A549 (cell line): Measurements from ENCODE around the gene CCDC12. TPM values are rescaled to one million over a fixed set of nuclear protein-coding genes. Genes with fewer than 3 reads are reported as not detected.

Experiments
- ATAC-seq, 2 experiments: fragments of 200-7000 bp in 1 of 2; fragments of >200 bp in 1 of 2; cut with Nextera tagmentation in 1 of 2; cut with Tn5 transposase in 1 of 2; 3 replicates each; pipeline versions ENCODE4 v1.8.0 to v1.9.1; 2018 to 2020; ENCODE audit warnings: mild to moderate bottlenecking in 1 of 2, moderate library complexity in 1 of 2
- CTCF ChIA-PET: fragments of 300-600 bp; sonication (Branson Sonifier 250); formaldehyde crosslinking; extraction: SDS; loops from one replicate; lab custom pipeline; 2021; ENCODE audit warnings: antibody characterized with exemption, inconsistent platforms; lab: Yijun Ruan, JAX
- POLR2A ChIA-PET: fragments of 350-600 bp; formaldehyde crosslinking; extraction: SDS; loops from one replicate; lab custom pipeline; 2021; ENCODE audit warnings: antibody characterized with exemption, inconsistent platforms; lab: Yijun Ruan, JAX
- DNase-seq, 2 experiments: peaks; one replicate each; pipeline versions ENCODE4 v3.0.0 to v3.0.0-alpha.2; 2011 to 2016; ENCODE audit warnings: low read depth in 1 of 2, low spot score in 1 of 2
- FAIRE-seq: peaks from 2 replicates; lab custom pipeline; 2011; peaks lifted over from hg19 to GRCh38; lab: Jason Lieb, UNC
- H3K27ac ChIP-seq, 2 experiments: fragments of >200 bp; sonication (Bioruptor Twin); formaldehyde crosslinking; 3 replicates each; pipeline ENCODE4 v1.5.1; 2016 to 2017
- H3K4me1 ChIP-seq: fragments of >200 bp; sonication (Bioruptor Twin); formaldehyde crosslinking; 3 replicates; pipeline ENCODE4 v1.6.1; 2016
- H3K4me2 ChIP-seq: fragments of >200 bp; sonication (Bioruptor Twin); formaldehyde crosslinking; 3 replicates; pipeline ENCODE4 v1.6.1; 2016
- H3K4me3 ChIP-seq: fragments of >200 bp; sonication (Bioruptor Twin); formaldehyde crosslinking; 3 replicates; pipeline ENCODE4 v1.5.1; 2016
- H3K9me3 ChIP-seq: fragments of >200 bp; sonication (Bioruptor Twin); formaldehyde crosslinking; 3 replicates; pipeline ENCODE4 v1.6.1; 2016
- BCL3 ChIP-seq: fragments of >200 bp; sonication (Bioruptor Twin); formaldehyde crosslinking; IDR thresholded peaks from 3 replicates; pipeline ENCODE4 v1.6.1; 2016
- BHLHE40 ChIP-seq: IDR thresholded peaks from 2 replicates; pipeline ENCODE4 v1.6.1; 2012; ENCODE audit warnings: low read depth, low read length, inconsistent platforms
- CEBPB ChIP-seq, 2 experiments: fragments of >200 bp in 1 of 2; sonication (Bioruptor Twin) in 1 of 2; formaldehyde crosslinking in 1 of 2; IDR thresholded peaks; 2 replicates each; pipeline ENCODE4 v1.6.1; 2012 to 2016
- CTCF ChIP-seq: fragments of >200 bp; sonication (Bioruptor Twin); formaldehyde crosslinking; IDR thresholded peaks from 3 replicates; pipeline ENCODE4 v1.5.1; 2016
- E2F6 ChIP-seq: IDR thresholded peaks from 2 replicates; pipeline ENCODE4 v1.6.1; 2012; ENCODE audit warnings: low read depth, borderline replicate concordance
- ESRRA ChIP-seq: fragments of 150-350 bp; IDR thresholded peaks from 2 replicates; pipeline ENCODE4 v1.6.1; 2014; ENCODE audit warnings: mild to moderate bottlenecking, low read length, borderline replicate concordance
- FOSB ChIP-seq: fragments of 250-450 bp; sonication (Bioruptor Pico); IDR thresholded peaks from 2 replicates; pipeline ENCODE4 v1.5.0; 2020; ENCODE audit warnings: mild to moderate bottlenecking, moderate library complexity
- FOXS1 ChIP-seq: fragments of 250-450 bp; sonication (Bioruptor Pico); IDR thresholded peaks from 2 replicates; pipeline ENCODE4 v1.5.0; 2020; ENCODE audit warnings: mild to moderate bottlenecking, moderate library complexity
- GATA3 ChIP-seq: IDR thresholded peaks from 2 replicates; pipeline ENCODE4 v1.6.1; 2012; ENCODE audit warnings: borderline replicate concordance
- HEYL ChIP-seq: fragments of 250-450 bp; sonication (Bioruptor Pico); IDR thresholded peaks from 2 replicates; pipeline ENCODE4 v1.8.0; 2021; ENCODE audit warnings: mild to moderate bottlenecking, moderate library complexity
- JUN ChIP-seq, 2 experiments: fragments of >200 bp; sonication (Bioruptor Twin); formaldehyde crosslinking; IDR thresholded peaks; 2 replicates in 1 of 2; 3 replicates in 1 of 2; pipeline ENCODE4 v1.6.1; 2016 to 2017
- KDM5A ChIP-seq: fragments of 200-600 bp; sonication (generic); IDR thresholded peaks from 2 replicates; pipeline ENCODE4 v1.6.1; 2016; ENCODE audit warnings: antibody characterized with exemption, mild to moderate bottlenecking
- NFE2L2 ChIP-seq: fragments of 150-350 bp; conservative IDR thresholded peaks from 2 replicates; pipeline ENCODE4 v1.6.1; 2014; ENCODE audit warnings: low read length
- POLR2AphosphoS2 ChIP-seq: conservative IDR thresholded peaks from 2 replicates; pipeline ENCODE4 v1.6.1; 2012; ENCODE audit warnings: low read length, improper control_type of control experiment, inconsistent platforms
- RFX5 ChIP-seq: fragments of 450-650 bp; IDR thresholded peaks from 2 replicates; pipeline ENCODE4 v1.7.1; 2014; ENCODE audit warnings: antibody characterized with exemption, mild to moderate bottlenecking, moderate library complexity
- TFCP2L1 ChIP-seq: fragments of 250-450 bp; sonication (Bioruptor Pico); IDR thresholded peaks from 2 replicates; pipeline ENCODE4 v1.5.0; 2021; ENCODE audit warnings: mild to moderate bottlenecking
- ZC3H11A ChIP-seq: fragments of 450-650 bp; IDR thresholded peaks from 2 replicates; pipeline ENCODE4 v1.6.1; 2014; ENCODE audit warnings: antibody characterized with exemption, mild to moderate bottlenecking
- ZFP36 ChIP-seq: fragments of 450-650 bp; IDR thresholded peaks from 2 replicates; pipeline ENCODE4 v1.6.1; 2014; ENCODE audit warnings: borderline replicate concordance; ENCODE audit not compliant: partially characterized antibody
- ZNF302 ChIP-seq: fragments of 250-450 bp; sonication (Bioruptor Pico); IDR thresholded peaks from 2 replicates; pipeline ENCODE4 v1.9.0; 2021; ENCODE audit warnings: inconsistent platforms, mild to moderate bottlenecking, moderate library complexity
- ZSCAN20 ChIP-seq: fragments of 250-450 bp; sonication (Bioruptor Pico); IDR thresholded peaks from 2 replicates; pipeline ENCODE4 v1.8.0; 2022; ENCODE audit warnings: mild to moderate bottlenecking, moderate library complexity
- WGBS: methylation state at CpG from one replicate; pipeline ENCODE4 v1.1.6; 2017; ENCODE audit errors: missing lambda C conversion rate; 5-methylcytosine and 5-hydroxymethylcytosine counted together
- polyA plus RNA-seq, 4 experiments: library from polyadenylated mRNA; depleted of rRNA in 3 of 4; stranded (reverse); fragments of >200 nt; fragmentation: RNase III in 1 of 4; extraction: RNeasy Plus Mini Kit Qiagen cat#74134 plus additional on column Dnase treatment in 1 of 4; gene quantifications; 2 replicates in 3 of 4; 3 replicates in 1 of 4; pipeline ENCODE4 v1.2.3, GENCODE V29; 2011 to 2017

Gene CCDC12
- polyA plus RNA-seq, 2 of the 4 experiments (the other 2 are of a cell fraction) = 34.8 to 81.0 TPM

DNA sequence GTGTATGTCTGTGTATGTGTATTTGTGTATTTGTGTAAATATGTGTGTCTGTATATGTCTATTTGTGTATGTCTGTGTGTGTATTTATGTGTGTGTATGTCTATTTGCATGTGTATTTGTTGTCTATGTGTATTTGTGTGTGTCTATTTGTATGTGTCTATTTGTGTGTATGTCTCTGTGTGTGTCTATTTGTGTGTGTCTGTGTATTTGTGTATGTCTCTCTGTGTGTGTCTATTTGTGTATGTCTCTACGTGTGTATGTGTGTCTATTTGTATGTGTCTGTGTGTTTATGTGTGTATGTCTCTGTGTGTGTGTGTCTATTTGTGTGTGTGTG, 68.6 kb downstream of the CCDC12 start:
- POLR2A ChIA-PET = no interaction called here
- Histone ChIP-seq H3K9me3 (no peaks in the 10 kb centered on the region), H3K4me3 (no peak overlapping the region), H3K27ac (no peak overlapping the region), H3K4me2 (no peak overlapping the region), H3K4me1 (peaks cover 9% of the 10 kb centered on the region; the same call in 2 of the 3 replicates)
- WGBS = 9% methylated on average over 1 of the region's 1 CpG
- no peak for ATAC-seq
- CTCF ChIA-PET = interaction anchor here (0.9 to 2.6 kb wide), 5 partner anchors 7 to 205 kb away, joined by 3 to 39 read pairs (median 14); no protein-coding TSS in a partner anchor
- TF ChIP-seq KDM5A = no peak
- TF ChIP-seq CTCF = 0 out of 3 replicates have a peak, but pooled peaks have one; percentile 9
- no peak for DNase-seq
- no peak for FAIRE-seq

DNA sequence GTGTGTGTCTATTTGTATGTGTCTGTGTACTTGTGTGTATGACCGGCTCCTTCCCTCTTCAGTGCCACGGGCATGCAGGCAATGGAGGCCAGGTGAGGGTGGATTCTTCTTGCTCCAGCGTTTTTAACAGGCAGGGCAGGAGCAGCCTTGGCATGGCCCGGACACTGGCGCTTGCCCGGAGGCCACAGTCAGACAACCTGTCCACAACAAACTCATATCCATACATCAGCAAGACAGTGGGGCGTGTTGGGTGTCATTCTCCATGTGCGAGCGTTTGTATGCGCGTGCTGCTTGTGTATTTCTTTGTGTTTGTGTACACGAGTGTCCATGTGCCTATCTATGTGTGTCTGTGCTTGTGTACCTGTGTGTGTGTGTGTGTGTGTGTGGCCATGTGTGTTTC, 69.3 kb downstream of the CCDC12 start:
- FAIRE-seq (no peak), DNase-seq (no peak), ATAC-seq (no peak)
- Histone ChIP-seq H3K4me2 (no peak overlapping the region), H3K4me1 (peaks cover 9% of the 10 kb centered on the region; the same call in 2 of the 3 replicates), H3K9me3 (no peaks in the 10 kb centered on the region), H3K27ac (no peak overlapping the region), H3K4me3 (no peak overlapping the region)
- POLR2A ChIA-PET = no interaction called here
- CTCF ChIA-PET = interaction anchor here (0.8 kb wide), 1 partner anchor 12 kb away, joined by 5 read pairs; no protein-coding TSS in a partner anchor
- TF ChIP-seq ZSCAN20 (CRISPR knock-in tag) (no peak), ZNF302 (CRISPR knock-in tag) (no peak), POLR2AphosphoS2 (no peak), RFX5 (no peak), TFCP2L1 (CRISPR knock-in tag) (no peak), BHLHE40 (no peak), KDM5A (no peak), GATA3 (no peak), JUN (IDR thresholded peaks at IDR 0.05) (no peak), ESRRA (no peak), FOSB (CRISPR knock-in tag) (no peak), NFE2L2 (no peak), E2F6 (no peak), HEYL (CRISPR knock-in tag) (no peak), CEBPB (IDR thresholded peaks at IDR 0.05) (no peak), BCL3 (no peak), FOXS1 (CRISPR knock-in tag) (no peak)
- WGBS = 66% methylated on average over 11 of the region's 12 CpGs

- TF ChIP-seq ZC3H11A = no peak
- no peak for TF ChIP-seq RFX5
- TF ChIP-seq ZFP36 = peak; percentile 25
- TF ChIP-seq E2F6 = no peak
- Histone ChIP-seq H3K4me3 (no peak overlapping the region), H3K27ac (no peak overlapping the region), H3K4me1 (peaks cover 9% of the 10 kb centered on the region; the same call in 2 of the 3 replicates), H3K4me2 (no peak overlapping the region), H3K9me3 (no peaks in the 10 kb centered on the region)
- ATAC-seq (no peak), FAIRE-seq (no peak), DNase-seq (no peak)
- WGBS = no CpG with 5 or more reads among the region's 4 CpGs
- CTCF ChIA-PET = interaction anchor here (0.6 to 1.0 kb wide), 4 partner anchors 11 to 428 kb away, joined by 3 to 5 read pairs (median 3); no protein-coding TSS in a partner anchor
- POLR2A ChIA-PET = no interaction called here
Measured at GRCh38 chr3:46906471-46907058, 70.0 kb downstream of the CCDC12 start.
